ENCODE measurements around the gene GOLGA6L2. TPM values are rescaled to one million over a fixed set of nuclear protein-coding genes. Genes with fewer than 3 reads are reported as not detected.

GOLGA6L2 gene
- total RNA-seq, 1 donor from 2014 or later, result not detected

- no peak for DNase-seq (ENCODE audit: low read depth)
- Histone ChIP-seq H3K27ac (ENCODE audit: low read depth, low read length) (no peak overlapping the region), H4K20me1 (ENCODE audit: insufficient read depth, low read length) (no peaks in the 10 kb centered on the region), H3K27me3 (ENCODE audit: insufficient read depth, low read length) (no peaks in the 10 kb centered on the region), H3K9ac (ENCODE audit: low read length) (no peak overlapping the region), H3K4me3 (ENCODE audit: insufficient read depth, low read depth, low read length) (no peak overlapping the region), H2AFZ (ENCODE audit: low read depth, low read length) (no peak overlapping the region), H3K79me2 (ENCODE audit: insufficient read depth, low read length) (no peaks in the 10 kb centered on the region), H3K4me1 (ENCODE audit: insufficient read depth, low read length) (no peaks in the 10 kb centered on the region), H3K36me3 (ENCODE audit: insufficient read depth, low read length) (no peaks in the 10 kb centered on the region), H3K9me3 (ENCODE audit: insufficient read depth, low read depth, low read length) (no peaks in the 10 kb centered on the region), H3K4me2 (ENCODE audit: low read length) (no peak overlapping the region)
- H3K36me3 Mint-ChIP-seq (ENCODE audit: low read depth, unreplicated experiment), result no peaks in the 10 kb centered on the region
- no peak for FAIRE-seq
- H3K4me3 Mint-ChIP-seq (ENCODE audit: unreplicated experiment), result no peak overlapping the region
- peaks cover 14% of the 10 kb centered on the region for H3K27me3 Mint-ChIP-seq (ENCODE audit: low read depth, unreplicated experiment)
- H3K9me3 Mint-ChIP-seq (ENCODE audit: unreplicated experiment), result peaks cover 5% of the 10 kb centered on the region
- TF ChIP-seq CTCF (IDR thresholded peaks at IDR 0.05; ENCODE audit: insufficient read depth, low read depth, low read length), result no peak
- no peak for TF ChIP-seq EZH2 (IDR thresholded peaks at IDR 0.05; ENCODE audit: insufficient read depth, low read length)
- no peaks in the 10 kb centered on the region for H3K4me1 Mint-ChIP-seq (ENCODE audit: low read depth, unreplicated experiment)
- H3K27ac Mint-ChIP-seq (ENCODE audit: unreplicated experiment), result no peak overlapping the region
Measured at GRCh38 chr15:23403550-23403949, 43.5 kb downstream of the GOLGA6L2 start.

- no peaks in the 10 kb centered on the region for H3K9me3 ChIP-seq (ENCODE audit: insufficient read depth, low read depth, low read length)
- no peak overlapping the region for H2AFZ ChIP-seq (ENCODE audit: low read depth, low read length)
- H3K4me2 ChIP-seq (ENCODE audit: low read length), result no peak overlapping the region
- H3K27ac ChIP-seq (ENCODE audit: low read depth, low read length), result no peak overlapping the region
- H3K4me1 ChIP-seq (ENCODE audit: insufficient read depth, low read length), result no peaks in the 10 kb centered on the region
- Mint-ChIP-seq H3K4me3 (ENCODE audit: unreplicated experiment) (no peak overlapping the region), H3K36me3 (ENCODE audit: low read depth, unreplicated experiment) (no peaks in the 10 kb centered on the region), H3K4me1 (ENCODE audit: low read depth, unreplicated experiment) (no peaks in the 10 kb centered on the region), H3K27me3 (ENCODE audit: low read depth, unreplicated experiment) (peaks cover 14% of the 10 kb centered on the region), H3K27ac (ENCODE audit: unreplicated experiment) (no peak overlapping the region), H3K9me3 (ENCODE audit: unreplicated experiment) (peaks cover 5% of the 10 kb centered on the region)
- no peaks in the 10 kb centered on the region for H4K20me1 ChIP-seq (ENCODE audit: insufficient read depth, low read length)
- no peak for TF ChIP-seq EZH2 (IDR thresholded peaks at IDR 0.05; ENCODE audit: insufficient read depth, low read length)
- TF ChIP-seq CTCF (IDR thresholded peaks at IDR 0.05; ENCODE audit: insufficient read depth, low read depth, low read length), result no peak
- FAIRE-seq (no peak), DNase-seq (ENCODE audit: low read depth) (no peak)
- H3K27me3 ChIP-seq (ENCODE audit: insufficient read depth, low read length), result no peaks in the 10 kb centered on the region
- H3K9ac ChIP-seq (ENCODE audit: low read length), result no peak overlapping the region
- H3K4me3 ChIP-seq (ENCODE audit: insufficient read depth, low read depth, low read length), result no peak overlapping the region
- H3K79me2 ChIP-seq (ENCODE audit: insufficient read depth, low read length), result no peaks in the 10 kb centered on the region
- H3K36me3 ChIP-seq (ENCODE audit: insufficient read depth, low read length), result no peaks in the 10 kb centered on the region
Measured at GRCh38 chr15:23402544-23402943, 44.5 kb downstream of the GOLGA6L2 start.

- no peaks in the 10 kb centered on the region for H3K27me3 ChIP-seq (ENCODE audit: insufficient read depth, low read length)
- no peak for FAIRE-seq
Measured at GRCh38 chr15:23402140-23402539, 44.9 kb downstream of the GOLGA6L2 start.

More at GRCh38 chr15:23402140-23402539, 44.9 kb downstream of the GOLGA6L2 start:
- no peaks in the 10 kb centered on the region for H3K9me3 ChIP-seq (ENCODE audit: insufficient read depth, low read depth, low read length)
- no peak overlapping the region for H3K4me3 ChIP-seq (ENCODE audit: insufficient read depth, low read depth, low read length)
- no peaks in the 10 kb centered on the region for H4K20me1 ChIP-seq (ENCODE audit: insufficient read depth, low read length)
- Mint-ChIP-seq H3K4me3 (ENCODE audit: unreplicated experiment) (no peak overlapping the region), H3K27ac (ENCODE audit: unreplicated experiment) (no peak overlapping the region), H3K9me3 (ENCODE audit: unreplicated experiment) (peaks cover 4% of the 10 kb centered on the region), H3K4me1 (ENCODE audit: low read depth, unreplicated experiment) (no peaks in the 10 kb centered on the region), H3K27me3 (ENCODE audit: low read depth, unreplicated experiment) (peaks cover 14% of the 10 kb centered on the region), H3K36me3 (ENCODE audit: low read depth, unreplicated experiment) (no peaks in the 10 kb centered on the region)
- no peak overlapping the region for H3K9ac ChIP-seq (ENCODE audit: low read length)
- no peak overlapping the region for H3K27ac ChIP-seq (ENCODE audit: low read depth, low read length)
- H3K4me1 ChIP-seq (ENCODE audit: insufficient read depth, low read length), result no peaks in the 10 kb centered on the region
- TF ChIP-seq CTCF (IDR thresholded peaks at IDR 0.05; ENCODE audit: insufficient read depth, low read depth, low read length) (no peak), EZH2 (IDR thresholded peaks at IDR 0.05; ENCODE audit: insufficient read depth, low read length) (no peak)
- no peaks in the 10 kb centered on the region for H3K36me3 ChIP-seq (ENCODE audit: insufficient read depth, low read length)
- no peak overlapping the region for H2AFZ ChIP-seq (ENCODE audit: low read depth, low read length)
- DNase-seq (ENCODE audit: low read depth), result no peak
- H3K79me2 ChIP-seq (ENCODE audit: insufficient read depth, low read length), result no peaks in the 10 kb centered on the region
- H3K4me2 ChIP-seq (ENCODE audit: low read length), result no peak overlapping the region

Data from astrocyte (in vitro differentiated cells and primary cell).